ENCODE results near the gene COG1. TPM values are rescaled to one million over a fixed set of nuclear protein-coding genes. Genes with fewer than 3 reads are reported as not detected.

COG1 gene
- total RNA-seq, 1 donor from 2014 or later = 35.8 TPM

DNA sequence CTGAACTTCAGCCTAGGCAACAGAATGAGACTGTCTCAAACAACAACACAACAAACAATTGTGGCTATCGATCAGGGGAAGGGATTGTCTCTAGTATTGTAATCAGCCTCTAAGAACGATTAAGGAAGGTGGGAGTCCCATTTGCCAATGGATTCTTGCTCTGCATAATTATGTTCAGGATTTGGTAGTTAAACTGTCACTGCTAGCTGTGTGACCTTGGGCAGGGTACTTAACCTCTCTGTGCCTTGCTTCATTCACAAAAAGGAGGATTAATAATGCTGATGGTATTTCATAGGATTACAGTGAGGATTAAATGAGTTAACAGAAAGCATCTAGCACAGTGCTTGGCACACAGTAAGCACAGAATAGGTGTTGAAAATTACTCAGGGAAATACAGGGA is 34.7 kb upstream of the COG1 start:
- TF ChIP-seq, protein P1, sequence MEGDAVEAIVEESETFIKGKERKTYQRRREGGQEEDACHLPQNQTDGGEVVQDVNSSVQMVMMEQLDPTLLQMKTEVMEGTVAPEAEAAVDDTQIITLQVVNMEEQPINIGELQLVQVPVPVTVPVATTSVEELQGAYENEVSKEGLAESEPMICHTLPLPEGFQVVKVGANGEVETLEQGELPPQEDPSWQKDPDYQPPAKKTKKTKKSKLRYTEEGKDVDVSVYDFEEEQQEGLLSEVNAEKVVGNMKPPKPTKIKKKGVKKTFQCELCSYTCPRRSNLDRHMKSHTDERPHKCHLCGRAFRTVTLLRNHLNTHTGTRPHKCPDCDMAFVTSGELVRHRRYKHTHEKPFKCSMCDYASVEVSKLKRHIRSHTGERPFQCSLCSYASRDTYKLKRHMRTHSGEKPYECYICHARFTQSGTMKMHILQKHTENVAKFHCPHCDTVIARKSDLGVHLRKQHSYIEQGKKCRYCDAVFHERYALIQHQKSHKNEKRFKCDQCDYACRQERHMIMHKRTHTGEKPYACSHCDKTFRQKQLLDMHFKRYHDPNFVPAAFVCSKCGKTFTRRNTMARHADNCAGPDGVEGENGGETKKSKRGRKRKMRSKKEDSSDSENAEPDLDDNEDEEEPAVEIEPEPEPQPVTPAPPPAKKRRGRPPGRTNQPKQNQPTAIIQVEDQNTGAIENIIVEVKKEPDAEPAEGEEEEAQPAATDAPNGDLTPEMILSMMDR (conservative IDR thresholded peaks at IDR 0.05) = no peak
- no peak overlapping the region for H3K4me3 Mint-ChIP-seq
- peaks cover 43% of the 10 kb centered on the region for H3K27me3 Mint-ChIP-seq (ENCODE audit: low read depth)
- H3K36me3 Mint-ChIP-seq (ENCODE audit: low read depth) = no peaks in the 10 kb centered on the region
- no peak overlapping the region for H3K27ac Mint-ChIP-seq (ENCODE audit: unreplicated experiment)
- no peak for DNase-seq (ENCODE audit: low read depth, low spot score)
- H3K4me1 Mint-ChIP-seq = peaks cover 22% of the 10 kb centered on the region
- H3K9me3 Mint-ChIP-seq = no peaks in the 10 kb centered on the region

DNA sequence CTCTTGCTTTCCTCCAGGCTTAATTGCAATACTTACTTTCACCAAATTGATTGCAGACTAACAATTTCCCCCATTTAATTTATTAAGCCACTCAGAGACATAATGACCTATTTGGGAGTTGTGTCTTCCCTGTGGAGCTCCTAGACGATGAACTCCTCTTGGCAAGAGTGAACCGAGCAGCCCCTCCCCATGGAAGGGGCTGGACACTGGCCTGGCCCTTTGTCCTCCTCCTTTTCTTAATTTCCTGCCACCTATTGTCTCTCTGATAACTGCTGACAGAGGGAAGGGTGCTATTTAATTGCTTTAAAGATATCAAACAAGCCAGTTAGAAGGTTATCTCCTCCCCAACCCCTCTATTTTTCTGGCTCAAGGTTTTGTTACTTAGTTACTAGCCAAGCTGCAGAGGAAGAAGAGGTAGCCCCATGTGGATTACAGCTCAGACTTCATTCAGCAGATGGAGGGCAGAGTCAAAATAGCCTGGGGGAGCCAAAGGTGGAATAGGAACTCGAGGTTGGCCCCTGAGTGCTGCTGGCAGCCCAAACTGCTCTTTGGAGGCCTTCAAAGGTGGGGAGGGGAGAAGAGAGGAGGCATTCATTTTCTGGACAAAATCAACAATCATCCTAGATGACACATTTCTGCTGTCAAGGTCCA is 31.8 kb upstream of the COG1 start:
- Mint-ChIP-seq H3K27me3 (ENCODE audit: low read depth) (peaks cover 72% of the 10 kb centered on the region), H3K4me3 (peak overlapping the region; percentile 32)

DNA sequence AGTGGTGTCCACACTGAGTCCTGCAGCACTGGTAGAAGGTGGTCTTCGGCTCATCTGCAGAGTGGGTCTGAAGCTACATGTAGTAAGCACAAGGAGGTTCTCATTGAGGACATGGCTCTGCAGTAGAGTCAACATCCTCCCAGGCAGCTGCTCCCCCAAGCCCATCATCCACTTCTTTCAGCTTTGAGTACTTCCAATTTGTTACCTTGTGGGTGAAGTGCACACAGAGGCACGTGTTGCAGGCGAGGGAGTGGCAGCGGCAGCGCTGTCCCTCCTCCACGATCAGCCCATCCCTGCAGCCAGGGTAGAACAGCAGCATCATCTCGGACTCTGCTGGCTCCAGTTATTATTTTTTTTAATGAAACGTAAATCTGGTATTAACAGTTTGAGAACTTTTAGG is 29.8 kb upstream of the COG1 start:
- DNase-seq (ENCODE audit: low read depth, low spot score) = no peak
- H3K27me3 Mint-ChIP-seq (ENCODE audit: low read depth) = peaks cover 88% of the 10 kb centered on the region
- no peak overlapping the region for H3K27ac Mint-ChIP-seq (ENCODE audit: unreplicated experiment)
- no peaks in the 10 kb centered on the region for H3K36me3 Mint-ChIP-seq (ENCODE audit: low read depth)
- no peaks in the 10 kb centered on the region for H3K9me3 Mint-ChIP-seq
- no peak overlapping the region for H3K4me3 Mint-ChIP-seq
- TF ChIP-seq, protein P1 (conservative IDR thresholded peaks at IDR 0.05) = no peak
- H3K4me1 Mint-ChIP-seq = peaks cover 29% of the 10 kb centered on the region

More for the DNA sequence above, 31.8 kb upstream of the COG1 start:
- Mint-ChIP-seq H3K27ac (ENCODE audit: unreplicated experiment) (no peak overlapping the region), H3K4me1 (peaks cover 28% of the 10 kb centered on the region), H3K9me3 (no peaks in the 10 kb centered on the region), H3K36me3 (ENCODE audit: low read depth) (no peaks in the 10 kb centered on the region)
- TF ChIP-seq, protein P1 (conservative IDR thresholded peaks at IDR 0.05) = no peak
- DNase-seq (ENCODE audit: low read depth, low spot score) = no peak

DNA sequence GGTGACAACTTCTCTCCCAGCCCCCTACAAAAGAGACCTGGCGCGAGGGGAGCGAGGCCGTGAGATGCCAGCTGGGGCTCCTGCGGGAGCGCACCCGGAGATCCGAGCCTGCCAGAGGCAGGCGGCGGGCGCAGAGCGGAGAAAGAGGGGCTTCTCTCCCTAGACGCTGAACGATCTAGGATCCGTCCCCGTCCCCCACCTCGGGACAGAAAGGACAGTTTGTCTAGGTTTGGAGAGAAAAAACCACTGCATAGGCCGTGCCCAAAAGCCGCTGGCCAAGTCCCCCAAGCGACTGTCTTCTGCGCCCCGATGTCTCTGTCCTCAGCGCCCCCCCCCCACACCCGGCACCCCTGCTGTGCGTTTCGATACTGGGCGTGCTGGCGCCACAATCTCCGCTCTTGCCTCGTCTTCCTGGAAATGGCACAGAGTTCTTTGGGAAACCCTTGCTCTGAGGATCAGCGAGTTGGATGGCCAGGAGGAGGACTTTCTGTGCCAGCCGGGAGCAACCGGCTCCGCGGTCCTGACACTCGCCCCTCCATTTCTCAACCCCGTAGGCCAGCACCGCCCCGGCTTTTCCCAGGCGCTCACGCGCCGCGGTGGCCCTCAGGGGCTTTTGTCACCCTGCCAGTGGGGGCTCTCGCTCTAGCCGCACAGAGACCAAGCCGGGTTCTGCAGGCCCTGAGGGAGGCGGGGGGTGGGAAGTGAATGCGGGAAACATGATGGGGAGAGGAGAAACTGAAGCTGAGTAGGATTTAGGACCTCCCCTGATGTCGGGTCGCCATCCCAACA is 27.0 kb upstream of the COG1 start:
- Mint-ChIP-seq H3K4me3 (peak overlapping the region; percentile 63), H3K9me3 (peaks cover 5% of the 10 kb centered on the region), H3K27me3 (ENCODE audit: low read depth) (peaks cover 94% of the 10 kb centered on the region), H3K36me3 (ENCODE audit: low read depth) (no peaks in the 10 kb centered on the region), H3K4me1 (peaks cover 25% of the 10 kb centered on the region), H3K27ac (ENCODE audit: unreplicated experiment) (no peak overlapping the region)
- TF ChIP-seq, protein P1 (conservative IDR thresholded peaks at IDR 0.05) = no peak
- peak; percentile 6 for DNase-seq (ENCODE audit: low read depth, low spot score)

DNA sequence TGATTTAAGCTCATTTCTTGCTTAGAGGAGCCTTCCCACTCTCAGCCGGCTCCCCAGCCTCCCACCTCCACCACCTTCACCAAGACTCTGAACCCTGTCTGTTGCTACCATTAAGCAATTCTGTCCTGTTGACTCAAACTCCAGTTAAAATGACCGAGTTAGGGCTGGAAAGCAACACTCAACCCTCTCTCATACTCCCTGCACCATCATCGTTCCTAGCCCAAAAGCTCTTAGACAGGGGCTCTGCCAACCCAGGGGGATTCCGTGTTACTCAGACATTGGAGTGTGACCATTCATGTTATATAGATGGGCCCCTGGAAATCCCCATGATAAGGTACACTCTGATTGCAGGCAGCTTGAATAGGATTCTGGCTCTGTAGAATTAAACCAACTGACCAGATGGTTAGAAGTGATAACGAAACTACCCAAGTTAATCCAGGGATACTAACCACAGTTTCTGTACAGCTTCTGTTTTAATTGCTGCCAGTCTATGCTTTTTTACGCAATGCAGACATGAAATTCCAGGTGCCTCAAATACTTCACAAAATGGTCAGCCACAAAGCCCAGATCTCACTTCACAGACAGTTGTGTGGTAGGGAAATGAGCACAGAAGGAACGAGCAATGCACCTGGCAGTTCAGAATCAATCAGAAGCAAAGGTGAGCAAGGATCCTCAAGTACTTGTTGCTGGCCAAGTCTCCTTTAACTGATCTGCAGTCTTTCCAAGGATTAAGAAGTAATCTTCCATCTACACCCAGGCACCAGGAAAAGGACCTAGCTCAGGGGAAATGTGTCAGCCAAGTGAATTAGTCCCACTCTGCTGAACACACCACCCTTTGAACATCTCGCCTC is 25.9 kb upstream of the COG1 start:
- no peak for DNase-seq (ENCODE audit: low read depth, low spot score)
- Mint-ChIP-seq H3K27me3 (ENCODE audit: low read depth) (peaks cover 88% of the 10 kb centered on the region), H3K36me3 (ENCODE audit: low read depth) (no peaks in the 10 kb centered on the region), H3K9me3 (peaks cover 5% of the 10 kb centered on the region), H3K4me3 (peak overlapping the region; percentile 63), H3K27ac (ENCODE audit: unreplicated experiment) (no peak overlapping the region), H3K4me1 (peaks cover 19% of the 10 kb centered on the region)
- TF ChIP-seq, protein P1 (conservative IDR thresholded peaks at IDR 0.05) = no peak
